DMS 273 (cell line): ENCODE results near the gene RTKN2.

Source experiments
- DNase-seq: peaks from one replicate; lab custom pipeline; 2025; ENCODE audit not compliant: unreplicated experiment; lab: John Stamatoyannopoulos, UW

The RTKN2 gene

DNA sequence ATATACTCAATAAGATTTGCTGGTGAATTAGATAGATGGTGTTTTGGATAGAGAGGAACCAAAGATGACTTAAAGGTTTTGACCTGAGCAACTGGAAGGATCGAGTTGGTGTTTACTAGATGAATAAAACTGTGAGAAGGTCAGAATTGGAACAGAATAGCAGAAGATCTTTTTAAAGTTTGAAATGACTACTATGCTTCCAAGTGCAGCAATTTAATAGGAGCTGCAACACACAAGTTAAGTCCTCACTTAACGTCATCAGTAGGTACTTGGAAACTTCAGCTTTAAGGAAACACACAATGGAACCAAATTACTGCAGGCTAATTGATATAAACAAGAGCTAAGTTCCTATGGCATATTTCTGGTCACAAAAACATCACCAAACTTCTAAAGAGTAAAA, 86.5 kb downstream of the RTKN2 start:
- no peak for DNase-seq

DNA sequence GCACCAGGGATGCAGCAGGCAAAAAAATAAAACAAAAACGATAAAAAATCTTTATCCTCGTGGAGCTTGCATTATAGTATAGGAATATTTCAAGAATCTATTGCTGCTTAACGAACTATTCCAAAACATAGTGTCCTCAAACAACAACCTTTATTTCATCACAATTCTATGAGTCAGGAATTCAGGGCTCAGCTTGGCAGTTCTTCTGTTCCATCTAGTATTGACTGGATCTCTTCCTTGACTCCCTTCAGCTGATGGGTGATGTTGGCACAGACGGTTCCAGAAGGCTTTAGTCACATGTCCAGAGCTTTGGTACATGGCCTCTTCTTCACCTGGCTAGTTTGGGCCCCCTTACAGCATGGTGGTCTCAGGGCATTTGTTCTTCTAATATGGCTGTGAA, 88.0 kb downstream of the RTKN2 start:
- DNase-seq = no peak

DNA sequence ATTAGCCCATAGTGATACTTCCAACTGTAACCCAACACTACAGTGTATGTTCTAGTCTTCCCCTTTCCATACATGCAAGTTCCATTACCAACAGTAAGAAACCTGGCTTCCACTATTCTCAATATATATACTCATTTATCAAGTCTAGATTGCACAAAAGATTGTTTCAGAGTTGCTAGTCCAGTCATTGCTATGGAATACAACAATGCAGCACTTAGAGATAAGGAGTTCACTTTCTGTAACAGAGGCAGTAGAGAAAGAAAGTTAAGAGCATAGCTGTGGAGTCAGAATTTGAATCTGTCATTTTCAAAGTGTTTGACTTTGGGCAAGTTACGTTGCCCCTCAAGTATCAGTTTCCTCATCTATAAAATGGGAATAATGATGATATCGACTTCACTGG, 90.1 kb downstream of the RTKN2 start:
- DNase-seq = no peak

DNA sequence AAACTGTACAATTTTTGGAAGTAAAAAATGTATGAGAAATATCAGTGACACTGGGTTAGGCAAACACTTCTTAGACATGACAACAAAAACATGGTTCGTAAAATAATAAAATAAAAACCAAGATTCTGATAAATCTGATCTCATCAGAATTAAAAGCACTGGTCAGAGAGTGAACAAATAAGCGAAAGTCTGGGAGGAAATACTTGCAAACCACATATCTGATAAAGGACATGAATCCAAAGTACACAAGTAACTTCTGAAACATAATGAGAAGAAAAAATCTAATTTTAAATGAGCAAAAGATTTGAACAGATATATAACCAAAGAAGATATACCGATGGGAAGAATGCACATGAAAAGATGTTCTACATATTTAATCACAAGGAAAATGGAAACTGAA, 91.5 kb downstream of the RTKN2 start:
- no peak for DNase-seq

DNA sequence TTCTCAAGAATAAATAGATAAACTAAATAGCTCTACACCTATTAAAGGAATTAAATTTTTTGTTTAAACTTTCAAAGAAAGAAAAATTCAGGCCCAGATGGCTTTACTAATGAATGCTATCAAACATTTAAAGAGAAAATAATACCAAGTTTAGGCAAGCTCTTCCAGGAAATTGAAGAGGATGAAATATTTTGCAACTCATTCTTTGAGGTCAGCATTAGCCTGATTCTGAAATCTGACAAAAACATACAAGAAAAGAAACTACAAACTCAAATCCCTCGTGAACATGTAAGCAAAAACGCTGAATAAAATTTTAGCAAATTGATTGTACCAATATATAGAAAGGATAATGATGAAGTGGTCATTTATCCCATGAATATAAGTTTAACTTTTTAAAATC, 93.4 kb downstream of the RTKN2 start:
- no peak for DNase-seq

DNA sequence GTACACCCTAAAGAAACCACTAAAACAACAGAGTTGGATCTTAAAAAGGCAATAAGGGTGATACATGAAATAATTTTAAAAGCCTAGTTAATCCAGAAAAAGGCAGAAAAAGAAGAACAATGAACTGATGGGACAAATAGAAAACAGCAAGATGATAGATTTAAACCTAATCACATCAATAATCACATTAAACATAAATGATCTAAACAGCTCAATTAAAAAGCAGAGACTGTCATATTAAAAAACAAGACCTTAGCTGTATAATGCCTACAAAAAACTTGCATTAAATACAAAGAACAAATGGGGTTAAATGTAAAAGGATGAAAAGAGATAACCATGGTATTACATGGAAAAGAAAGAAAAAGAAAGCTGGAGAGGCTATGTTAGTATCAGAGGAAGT, 96.2 kb downstream of the RTKN2 start:
- DNase-seq = no peak

DNA sequence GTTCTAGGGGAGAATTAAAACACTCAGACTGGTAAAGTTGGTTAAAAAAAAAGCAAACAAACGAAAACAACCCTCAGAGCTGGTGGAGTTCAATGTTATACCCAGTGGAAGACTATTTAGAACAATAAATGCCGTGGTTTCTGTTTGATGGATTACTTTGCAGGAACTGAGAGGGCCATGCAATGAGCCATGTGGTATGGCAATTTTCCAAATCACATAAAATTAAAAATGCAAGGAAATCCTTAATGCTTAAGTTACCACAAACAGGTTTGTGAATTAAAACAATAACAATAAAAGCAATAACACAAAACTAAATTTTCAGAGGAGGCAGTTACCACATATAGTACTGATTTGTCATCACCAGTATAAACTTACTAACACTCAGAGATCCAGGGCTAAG, 96.9 kb downstream of the RTKN2 start:
- no peak for DNase-seq

DNA sequence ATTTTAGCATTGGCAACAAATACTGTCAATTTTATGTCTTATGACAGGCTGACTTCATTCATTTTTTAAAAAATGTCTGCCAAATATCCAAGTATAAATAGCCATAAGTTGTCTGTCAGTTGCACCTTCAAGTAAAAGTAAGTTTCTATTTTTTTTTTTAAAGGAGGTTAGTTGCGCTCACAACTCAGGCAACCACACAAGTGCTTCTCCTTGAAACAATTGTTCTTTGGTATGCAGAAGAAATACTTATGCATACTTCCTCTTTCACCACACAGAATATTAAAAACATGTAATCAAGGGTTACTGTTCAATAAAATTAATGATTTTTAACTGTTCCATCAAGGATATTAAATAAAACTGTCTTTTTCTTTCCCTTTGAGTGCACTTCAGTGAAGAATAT, 97.9 kb downstream of the RTKN2 start:
- no peak for DNase-seq

DNA sequence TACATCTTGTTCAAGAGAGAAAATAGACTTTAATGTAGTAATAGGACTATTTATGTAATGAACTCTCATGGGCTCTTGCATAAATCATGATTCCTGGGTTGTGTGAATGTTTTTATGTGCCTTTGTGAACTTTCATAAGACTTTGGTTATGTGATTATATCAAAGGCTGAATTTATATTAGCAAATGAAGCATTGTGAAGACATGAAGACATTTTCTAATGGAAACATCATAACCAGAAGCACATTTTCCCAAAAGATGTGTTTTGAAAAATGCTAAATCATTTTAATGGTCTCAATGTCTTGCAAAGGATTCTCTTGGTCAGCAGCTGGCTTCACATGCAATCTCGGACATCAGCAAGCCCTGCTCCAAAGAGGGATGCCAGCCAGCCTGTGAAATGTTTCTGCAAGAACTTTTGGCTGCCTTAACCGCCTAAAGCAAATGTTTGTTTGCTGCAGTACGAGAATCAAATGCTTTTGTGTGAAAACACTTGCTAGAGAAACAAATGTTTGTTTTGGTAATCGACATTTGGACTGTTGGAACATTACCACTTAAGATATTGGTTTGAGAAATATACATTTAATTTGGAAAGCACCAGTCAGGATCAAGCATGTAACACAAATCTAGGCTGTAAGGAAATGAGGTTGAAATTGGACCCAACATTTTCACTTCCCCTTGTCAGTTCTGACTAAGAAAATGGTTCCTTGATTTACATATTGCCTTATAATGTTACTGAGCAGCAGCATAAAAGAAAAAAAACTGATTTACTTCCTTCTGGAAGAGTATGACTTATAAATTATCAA, 102.1 kb downstream of the RTKN2 start:
- no peak for DNase-seq

DNA sequence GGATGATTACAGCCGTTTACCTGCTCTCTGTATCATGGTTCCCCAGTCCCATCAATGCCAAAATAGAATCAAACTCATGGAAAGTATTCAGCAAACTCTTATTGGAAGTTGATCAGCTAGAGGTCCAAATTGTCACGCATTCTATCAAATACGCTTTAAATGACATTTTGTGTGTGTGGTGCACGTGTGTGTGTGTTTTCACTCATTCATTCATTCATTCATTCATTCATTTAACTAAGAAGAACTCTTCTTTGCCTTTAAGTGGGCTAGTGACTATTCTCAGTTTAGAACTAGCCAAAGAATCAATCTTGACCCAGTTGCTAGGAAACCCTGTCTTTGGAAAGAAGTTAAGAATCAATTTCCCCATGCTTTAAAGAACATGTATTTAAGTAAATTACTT, 102.8 kb downstream of the RTKN2 start:
- no peak for DNase-seq

DNA sequence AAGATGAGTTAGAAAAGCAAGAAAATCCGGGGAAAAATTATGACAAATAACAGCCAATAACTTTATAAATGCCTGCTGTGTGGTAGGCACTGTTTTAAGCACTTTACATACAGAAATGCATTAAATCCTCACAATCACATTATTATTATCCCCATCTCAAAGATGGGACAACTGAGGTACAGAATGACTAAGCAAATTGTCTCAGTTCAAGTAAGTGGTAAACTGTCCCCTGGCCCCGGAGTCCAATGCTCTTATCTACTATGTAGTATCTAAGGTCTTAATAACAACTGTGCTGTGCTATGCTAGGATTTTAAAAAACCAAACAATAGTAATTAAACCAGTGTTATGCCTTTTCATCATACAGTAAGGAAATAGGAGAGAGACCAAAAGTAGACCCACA, 105.6 kb downstream of the RTKN2 start:
- DNase-seq = no peak

DNA sequence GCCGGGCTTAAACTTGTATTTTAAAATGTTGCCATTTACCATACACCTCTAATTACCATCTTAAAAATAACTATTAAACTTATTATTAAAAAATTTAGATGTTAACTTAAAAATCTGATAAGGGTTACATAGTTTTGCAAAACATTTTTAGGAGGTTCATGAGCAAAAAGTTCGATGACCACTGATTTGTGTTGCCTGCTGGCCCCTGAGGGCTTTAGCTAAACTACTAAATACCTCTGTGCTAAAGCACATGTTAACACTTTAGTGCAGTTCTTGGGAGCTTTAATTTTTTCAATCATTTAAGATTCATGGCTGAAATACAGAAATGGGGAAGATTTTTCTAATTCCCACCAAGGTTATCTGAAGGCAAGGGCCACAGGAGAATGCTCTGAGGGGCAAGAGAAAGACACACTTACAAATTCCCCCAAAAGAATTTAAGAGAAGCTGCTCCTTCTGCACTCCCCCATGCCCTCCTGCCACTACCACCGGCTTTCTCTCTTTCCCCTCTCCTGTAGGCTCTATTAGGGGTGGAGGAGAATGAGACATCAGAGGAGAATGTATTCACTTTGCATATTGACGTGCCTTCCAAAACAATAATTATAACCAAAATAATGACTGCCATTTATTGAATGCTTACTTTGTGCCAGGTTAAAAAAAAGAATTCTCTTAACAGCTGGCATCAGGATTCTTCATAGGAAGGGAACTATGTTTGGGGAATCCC, 106.2 kb downstream of the RTKN2 start:
- DNase-seq = no peak

DNA sequence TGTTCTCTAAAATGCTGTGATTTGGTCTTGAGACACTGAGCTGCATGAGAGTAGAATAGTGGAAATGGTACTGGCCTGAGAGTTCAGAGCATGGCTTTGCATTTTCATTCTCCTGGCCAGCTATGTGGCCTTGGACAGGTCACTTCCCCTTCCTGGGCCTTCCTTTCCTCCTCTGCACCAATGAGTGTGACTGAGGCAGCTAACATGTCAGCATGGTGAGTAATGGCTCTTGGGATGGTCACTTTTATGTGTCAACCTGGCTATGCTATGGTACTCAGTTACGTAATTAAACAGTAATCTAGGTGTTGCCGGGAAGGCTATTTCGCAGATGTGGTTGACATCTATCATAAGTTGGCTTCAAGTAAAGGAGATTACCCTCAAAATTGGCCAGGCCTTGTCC, 109.3 kb downstream of the RTKN2 start:
- DNase-seq = no peak

DNA sequence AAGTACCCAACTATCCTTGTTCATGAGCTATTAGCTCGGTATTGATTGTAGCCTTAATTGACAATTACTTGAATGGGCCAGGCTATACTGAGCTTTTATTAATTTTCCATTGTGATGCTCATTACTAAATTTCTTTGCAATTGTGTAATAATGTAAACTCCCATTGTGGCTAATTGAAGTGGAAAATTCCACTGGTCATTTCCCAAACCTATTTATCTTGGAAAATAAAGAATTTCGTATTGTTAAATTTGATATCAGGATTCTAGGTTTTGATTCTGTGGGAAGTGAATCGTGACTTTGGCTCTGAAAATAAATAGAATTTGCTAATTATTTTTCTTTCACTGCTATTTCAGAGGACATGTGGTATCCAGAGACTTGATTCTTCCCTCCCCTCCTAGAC, 111.0 kb downstream of the RTKN2 start:
- no peak for DNase-seq

DNA sequence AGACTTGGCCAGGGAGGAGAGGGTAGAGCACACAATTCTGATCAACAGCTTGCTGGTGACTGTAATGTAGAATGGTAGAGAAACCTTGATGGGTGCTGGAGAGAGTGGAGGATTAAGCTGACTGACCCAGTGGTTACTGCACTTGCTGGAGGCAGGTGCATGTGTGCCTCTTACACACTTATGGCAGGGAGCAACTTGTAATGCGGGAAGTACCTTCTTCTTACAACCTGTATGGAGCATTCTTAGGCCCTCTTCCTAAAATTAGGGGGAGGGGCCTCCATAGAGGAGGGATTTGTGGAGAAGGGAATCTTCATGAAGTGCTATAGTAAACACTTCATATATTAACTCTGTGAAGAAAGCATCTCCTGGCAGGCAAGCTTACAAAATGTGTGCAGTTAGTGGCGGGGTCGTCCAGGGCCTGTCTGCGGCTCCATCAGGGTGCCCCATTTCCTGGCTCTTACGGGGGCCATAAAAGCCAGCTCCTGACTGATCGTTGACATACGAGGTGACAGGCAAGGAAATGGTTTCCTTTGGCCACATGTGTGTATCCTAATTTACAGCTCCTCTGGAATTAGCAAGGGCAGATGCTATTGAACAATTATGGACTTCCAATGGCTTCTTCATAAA, 113.5 kb downstream of the RTKN2 start:
- no peak for DNase-seq

DNA sequence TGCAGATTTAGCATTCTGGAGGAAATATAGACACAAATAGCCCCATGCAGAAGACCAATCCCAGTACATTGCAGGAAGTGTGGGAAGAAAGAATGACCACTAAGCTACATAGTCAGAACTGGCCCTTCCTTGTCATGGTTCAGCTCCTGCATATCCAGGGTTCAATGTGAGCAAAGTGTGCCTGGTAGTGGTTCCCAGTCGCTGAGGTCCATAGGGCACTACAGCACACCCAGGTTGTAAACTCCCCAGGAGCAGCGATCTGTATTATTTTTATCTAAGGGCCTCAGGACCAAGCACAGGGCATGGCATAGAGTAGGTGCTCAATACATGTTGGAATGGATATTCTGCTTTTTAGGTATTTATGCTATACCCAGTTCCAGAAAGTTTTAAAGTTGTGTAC, 114.4 kb downstream of the RTKN2 start:
- no peak for DNase-seq

DNA sequence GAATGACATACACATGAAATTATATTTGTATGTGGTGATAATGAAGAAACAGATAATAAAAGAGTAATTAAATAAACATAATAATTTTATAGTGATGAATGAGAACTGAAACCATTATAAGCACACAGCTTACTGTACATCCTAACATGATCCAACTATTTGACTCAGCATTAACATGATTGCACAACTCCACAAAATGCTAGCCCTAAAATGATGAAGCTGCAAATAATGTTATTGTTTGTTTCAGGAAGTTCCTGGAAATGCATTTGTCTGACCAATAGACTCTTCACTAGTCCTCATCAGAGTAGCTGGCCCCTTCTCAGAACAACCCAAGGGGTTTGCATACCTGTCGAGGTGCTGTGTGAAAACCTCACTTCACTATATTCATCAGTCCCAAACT, 115.5 kb downstream of the RTKN2 start:
- no peak for DNase-seq

DNA sequence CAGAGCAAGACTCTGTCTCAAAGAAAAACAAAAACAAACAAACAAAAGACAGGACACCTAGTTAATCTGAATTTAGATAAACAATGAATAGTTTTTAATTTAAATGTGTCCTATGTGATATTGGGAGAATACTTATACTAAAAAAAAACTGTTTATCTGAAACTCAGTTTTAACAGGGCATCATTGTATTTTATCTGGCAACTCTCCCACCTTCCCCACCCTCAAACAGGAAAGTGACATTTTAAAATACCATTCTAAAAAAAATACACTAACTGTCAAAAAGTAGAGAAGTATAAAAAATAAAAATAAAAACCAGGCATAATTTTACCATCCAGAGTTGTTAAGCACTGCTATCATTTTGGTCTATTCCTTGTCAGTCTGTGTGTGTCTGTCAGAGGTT, 119.0 kb downstream of the RTKN2 start:
- DNase-seq = no peak

DNA sequence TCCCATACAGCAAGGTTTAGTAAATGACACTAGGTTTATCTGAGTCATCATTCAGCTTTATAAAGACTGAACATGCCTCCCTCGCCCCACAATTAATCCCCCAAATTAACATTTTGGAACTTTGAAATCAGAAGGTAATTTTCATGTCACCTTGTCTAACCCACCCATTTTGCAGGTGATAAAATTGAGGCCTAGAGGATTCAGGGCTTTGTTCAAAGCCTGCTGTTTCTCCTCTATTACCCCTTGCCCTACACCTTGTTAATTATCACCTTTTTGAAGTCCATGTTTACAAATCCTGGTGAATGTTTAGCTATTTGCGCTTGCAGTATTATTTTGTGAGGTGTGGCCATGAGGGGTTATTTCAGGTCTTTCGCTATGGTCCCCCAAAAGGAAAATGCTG, 120.5 kb downstream of the RTKN2 start:
- DNase-seq = no peak

DNA sequence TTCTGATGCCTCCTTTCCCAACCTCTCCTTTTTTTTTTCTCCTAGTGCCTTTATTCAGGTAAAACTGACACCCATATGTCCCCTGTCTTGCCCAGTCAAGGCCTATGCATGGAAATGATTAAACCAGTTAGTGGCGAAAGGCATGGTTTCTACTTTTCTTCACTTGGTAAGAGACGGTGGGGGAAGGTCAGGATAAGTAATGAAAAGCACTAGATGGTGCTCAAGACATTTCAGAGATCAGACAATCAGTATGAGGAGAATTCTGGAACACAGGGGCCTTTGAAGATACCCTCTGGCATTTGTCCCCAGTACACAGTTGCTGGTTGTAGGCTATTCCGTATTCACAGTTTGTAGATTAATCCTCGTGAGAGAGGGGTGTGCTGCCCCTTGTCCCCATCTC, 121.2 kb downstream of the RTKN2 start:
- no peak for DNase-seq

DNA sequence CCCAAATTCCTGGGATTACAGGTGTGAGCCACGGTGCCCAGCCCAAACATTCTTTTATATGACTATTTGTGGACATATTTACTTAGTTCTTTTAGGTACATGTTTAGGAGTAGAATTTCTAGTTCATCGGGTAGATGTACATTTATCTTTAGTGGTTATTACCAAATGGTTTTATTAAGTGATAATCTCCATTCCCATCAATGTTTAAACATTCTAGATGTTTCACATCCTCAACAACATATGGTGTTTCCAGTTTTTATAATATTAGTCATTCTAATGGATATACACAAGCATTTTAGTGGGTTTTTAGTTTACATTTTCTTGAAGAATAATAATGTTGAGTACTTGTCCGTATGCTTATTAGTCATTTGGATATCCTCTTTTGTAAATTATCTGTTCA, 131.7 kb downstream of the RTKN2 start:
- no peak for DNase-seq

DNA sequence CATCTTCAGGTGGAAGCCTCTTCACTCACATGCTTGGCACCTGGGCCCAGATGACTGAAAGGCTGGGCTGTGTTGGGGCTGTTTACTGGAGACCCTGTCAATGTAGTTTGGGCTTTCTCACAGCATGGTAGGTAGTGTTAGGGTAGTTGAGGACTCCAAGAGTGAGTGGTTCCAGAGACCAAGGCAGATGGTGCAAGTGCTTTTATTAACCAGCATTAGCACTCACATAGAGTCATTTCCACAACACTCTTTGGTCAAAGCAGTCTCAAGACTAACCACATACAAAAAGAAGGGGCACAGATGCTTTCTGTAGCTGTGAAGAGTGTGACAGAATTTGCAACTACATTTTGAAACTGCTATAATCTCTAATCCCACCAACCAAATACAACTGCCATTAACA, 135.0 kb downstream of the RTKN2 start:
- DNase-seq = no peak
